ENCODE results near the gene IGF1R. TPM values are rescaled to one million over a fixed set of nuclear protein-coding genes. Genes with fewer than 3 reads are reported as not detected.

The IGF1R gene
- total and polyA plus RNA-seq, 2 of the 8 experiments (the other 6 are each of a cell fraction or from before 2014, with no cell fraction given): 32.9 to 109 TPM

- Histone ChIP-seq H3K27me3 (replicated peaks in 1 of 4; ENCODE audit: control insufficient read depth in 3 of 4, extremely low read depth in 1 of 4, insufficient read depth in 3 of 4, low read length in 3 of 4) (no peaks in the 10 kb centered on the region), H2AFZ (ENCODE audit: low read length) (no peak overlapping the region), H4K5ac (ENCODE audit: insufficient read length, low read depth, low read length) (no peak overlapping the region), H3K36me3 (ENCODE audit: control insufficient read depth in 2 of 4, insufficient read depth in 4 of 4, low read length in 3 of 4) (no peaks in the 10 kb centered on the region), H3K14ac (ENCODE audit: insufficient read length) (no peak overlapping the region), H3K56ac (replicated peaks; ENCODE audit: insufficient read length, low read depth, low read length) (no peak overlapping the region), H3K23ac (ENCODE audit: insufficient read length) (no peak overlapping the region), H3K18ac (ENCODE audit: extremely low read depth, low read length) (no peak overlapping the region), H4K8ac (ENCODE audit: extremely low read depth, insufficient read depth, low read length) (no peak overlapping the region), H2BK12ac (ENCODE audit: low read depth, low read length) (no peak overlapping the region), H3K4ac (replicated peaks; ENCODE audit: insufficient read length, low read depth, low read length) (no peak overlapping the region), H3K27ac (ENCODE audit: low read depth, low read length) (no peak overlapping the region), H4K20me1 (replicated peaks in 1 of 2; ENCODE audit: control insufficient read depth in 1 of 2, insufficient read depth in 2 of 2, low read length in 2 of 2) (peaks cover 18 to 19% of the 10 kb centered on the region in 2 experiments), H2BK15ac (ENCODE audit: low read length) (no peak overlapping the region), H2AK5ac (ENCODE audit: low read depth, low read length) (no peak overlapping the region), H2BK5ac (ENCODE audit: low read depth, low read length) (no peak overlapping the region), H2BK120ac (replicated peaks; ENCODE audit: low read depth, low read length) (no peak overlapping the region), H4K91ac (replicated peaks; ENCODE audit: insufficient read length, low read length) (no peak overlapping the region), H3K23me2 (ENCODE audit: low read depth, low read length) (no peaks in the 10 kb centered on the region), H3K4me2 (ENCODE audit: insufficient read depth in 1 of 2, low read depth in 2 of 2, low read length in 2 of 2) (no peak overlapping the region; a peak in 1 of 4 replicates), H3K9me3 (ENCODE audit: insufficient read depth in 2 of 2, low read depth in 1 of 2, low read length in 1 of 2) (no peaks in the 10 kb centered on the region), H3K4me1 (replicated peaks in 1 of 4; ENCODE audit: control insufficient read depth in 3 of 4, insufficient read depth in 4 of 4, low read length in 3 of 4) (peaks cover 10 to 32% (median 24%) of the 10 kb centered on the region in 4 experiments), H3K79me1 (ENCODE audit: low read depth, low read length) (peaks cover 15% of the 10 kb centered on the region), H3K4me3 (ENCODE audit: extremely low read depth in 1 of 4, insufficient read depth in 2 of 4, low read depth in 3 of 4, low read length in 4 of 4) (no peak overlapping the region), H3K79me2 (ENCODE audit: control insufficient read depth in 1 of 2, insufficient read depth in 2 of 2, low read length in 2 of 2) (peaks cover 31 to 94% of the 10 kb centered on the region in 2 experiments), H2BK20ac (ENCODE audit: low read length) (no peak overlapping the region), H3K9ac (replicated peaks in 1 of 4; ENCODE audit: extremely low read depth in 1 of 4, low read depth in 3 of 4, low read length in 3 of 4) (no peak overlapping the region)
- ChIA-PET CTCF (ENCODE audit: partially characterized antibody) (interaction anchor here (0.5 to 1.7 kb wide), 10 partner anchors 28 to 390 kb away, joined by 3 to 4 read pairs (median 3); no protein-coding TSS in a partner anchor), POLR2A (ENCODE audit: partially characterized antibody) (interaction anchor here (1.5 kb wide), 1 partner anchor 79 kb away, joined by 4 read pairs; no protein-coding TSS in a partner anchor)
- WGBS, 2 experiments (ENCODE audit: extremely low coverage in 1 of 2, insufficient coverage in 1 of 2, insufficient read length in 1 of 2, insufficient replicate concordance in 2 of 2, low coverage in 1 of 2, low lambda C conversion rate in 2 of 2, missing lambda C conversion rate in 1 of 2): 82% methylated on average over 4 of the region's 4 CpGs; no CpG with 5 or more reads in 1 of the 2 experiments
- FAIRE-seq: no peak
- TF ChIP-seq FOSL1 (IDR thresholded peaks at IDR 0.05; ENCODE audit: insufficient read depth, low read depth, low read length) (no peak), RBBP5 (IDR thresholded peaks at IDR 0.05; ENCODE audit: borderline replicate concordance, low read depth, low read length) (no peak), HDAC2 (IDR thresholded peaks at IDR 0.05; ENCODE audit: borderline replicate concordance in 1 of 2, low read depth in 2 of 2, low read length in 2 of 2) (no peak), ATF2 (IDR thresholded peaks at IDR 0.05; ENCODE audit: low read length) (no peak), CREB1 (IDR thresholded peaks at IDR 0.05) (no peak), SRF (IDR thresholded peaks at IDR 0.05; ENCODE audit: low read depth, low read length) (no peak), SIRT6 (IDR thresholded peaks at IDR 0.05; ENCODE audit: low read length) (no peak), SAP30 (IDR thresholded peaks at IDR 0.05; ENCODE audit: insufficient read depth, insufficient replicate concordance, low read length) (no peak), SP4 (IDR thresholded peaks at IDR 0.05; ENCODE audit: low read length) (no peak), RXRA (IDR thresholded peaks at IDR 0.05; ENCODE audit: insufficient read depth, low read depth, low read length) (no peak)
- TF ChIP-seq, protein P1, sequence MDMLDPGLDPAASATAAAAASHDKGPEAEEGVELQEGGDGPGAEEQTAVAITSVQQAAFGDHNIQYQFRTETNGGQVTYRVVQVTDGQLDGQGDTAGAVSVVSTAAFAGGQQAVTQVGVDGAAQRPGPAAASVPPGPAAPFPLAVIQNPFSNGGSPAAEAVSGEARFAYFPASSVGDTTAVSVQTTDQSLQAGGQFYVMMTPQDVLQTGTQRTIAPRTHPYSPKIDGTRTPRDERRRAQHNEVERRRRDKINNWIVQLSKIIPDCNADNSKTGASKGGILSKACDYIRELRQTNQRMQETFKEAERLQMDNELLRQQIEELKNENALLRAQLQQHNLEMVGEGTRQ (IDR thresholded peaks at IDR 0.05; ENCODE audit: low read length): no peak
- no peak for DNase-seq (ENCODE audit: low read depth in 1 of 2, low spot score in 2 of 2)
Observed at GRCh38 chr15:98771541-98771940, 123.2 kb downstream of the IGF1R start.
